ENCODE data around the gene USP7.
"Not testable (repeated sequence)": the region's sequence is repeated elsewhere in the genome, so short reads cannot be mapped to it uniquely, and the experiment has no call there.

Gene USP7

GRCh38 chr16:8925455-8925854 lies 38.3 kb downstream of the USP7 start:
- no peak for DNase-seq (ENCODE audit: low read depth, low spot score)

DNA sequence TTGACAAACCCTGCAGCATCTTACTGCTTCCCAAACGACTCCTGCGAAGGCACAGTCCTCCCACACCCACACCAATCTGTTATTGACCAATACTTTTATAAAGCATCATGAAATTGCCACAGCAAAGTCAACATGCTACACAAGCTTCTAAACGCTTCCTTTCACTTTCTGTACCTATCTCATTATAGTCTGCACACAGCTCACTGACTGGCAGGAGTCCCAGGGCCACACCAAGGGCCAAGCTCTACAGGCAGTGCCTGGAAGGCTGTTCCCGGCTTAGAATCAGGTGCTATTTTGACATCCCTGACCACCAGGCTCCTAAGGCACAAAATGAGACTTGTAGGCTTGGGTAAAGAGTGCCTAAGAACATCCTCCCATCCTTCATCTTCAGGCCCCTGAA lies 39.5 kb downstream of the USP7 start:
- no peak for DNase-seq (ENCODE audit: low read depth, low spot score)

DNA sequence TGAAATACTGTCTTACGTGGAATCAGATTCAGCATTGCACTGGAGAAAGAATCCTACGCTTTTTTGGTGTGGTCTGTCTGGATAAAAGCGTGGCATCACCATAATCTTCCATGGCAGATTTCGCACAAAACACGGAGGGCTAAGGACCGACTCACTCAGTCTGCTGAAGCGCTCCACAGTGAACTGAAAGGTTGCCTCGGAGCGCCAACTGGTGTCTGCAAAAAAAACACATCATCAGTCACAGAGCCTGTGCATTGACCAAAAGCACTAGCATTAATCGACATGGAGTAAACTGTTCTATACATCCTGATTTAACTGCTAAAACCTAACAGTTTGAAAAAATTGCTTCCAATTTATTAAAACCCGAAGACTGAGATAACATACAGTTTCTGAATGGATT lies 40.5 kb downstream of the USP7 start:
- no peak for DNase-seq (ENCODE audit: low read depth, low spot score)

DNA sequence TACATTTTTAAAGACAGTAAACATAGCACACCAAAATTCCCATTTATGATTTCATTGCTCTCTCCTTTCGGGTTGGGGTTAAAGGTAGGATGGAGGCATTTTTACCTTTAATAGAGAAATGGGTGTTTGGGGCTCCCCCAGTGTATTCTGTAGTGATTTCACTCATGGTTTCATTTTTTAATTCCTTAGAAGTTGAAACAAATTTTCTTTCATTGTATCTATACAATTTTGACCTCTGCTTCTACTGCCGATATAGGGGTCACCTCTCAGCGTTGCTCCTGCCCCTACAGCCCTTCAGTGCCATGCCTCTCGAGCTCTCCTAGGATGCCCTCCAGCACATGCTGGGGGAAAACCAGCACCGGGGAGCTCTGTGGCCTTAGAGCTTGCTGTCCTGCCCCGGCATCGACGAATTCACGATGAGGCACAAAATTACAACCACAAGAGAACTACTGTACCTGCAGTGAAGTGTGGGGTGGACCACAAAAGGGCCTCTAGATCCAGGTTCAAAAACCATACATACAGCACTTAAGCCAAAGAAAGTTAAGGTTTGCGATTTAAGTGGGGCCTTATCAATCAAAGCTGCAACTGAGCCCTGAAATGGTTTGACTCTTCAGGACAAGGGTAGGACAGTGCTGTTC lies 42.2 kb downstream of the USP7 start:
- no peak for DNase-seq (ENCODE audit: low read depth, low spot score)

- DNase-seq (ENCODE audit: low read depth, low spot score), result no peak
These were observed 42.9 kb downstream of the USP7 start for GRCh38 chr16:8920645-8921346.

DNA sequence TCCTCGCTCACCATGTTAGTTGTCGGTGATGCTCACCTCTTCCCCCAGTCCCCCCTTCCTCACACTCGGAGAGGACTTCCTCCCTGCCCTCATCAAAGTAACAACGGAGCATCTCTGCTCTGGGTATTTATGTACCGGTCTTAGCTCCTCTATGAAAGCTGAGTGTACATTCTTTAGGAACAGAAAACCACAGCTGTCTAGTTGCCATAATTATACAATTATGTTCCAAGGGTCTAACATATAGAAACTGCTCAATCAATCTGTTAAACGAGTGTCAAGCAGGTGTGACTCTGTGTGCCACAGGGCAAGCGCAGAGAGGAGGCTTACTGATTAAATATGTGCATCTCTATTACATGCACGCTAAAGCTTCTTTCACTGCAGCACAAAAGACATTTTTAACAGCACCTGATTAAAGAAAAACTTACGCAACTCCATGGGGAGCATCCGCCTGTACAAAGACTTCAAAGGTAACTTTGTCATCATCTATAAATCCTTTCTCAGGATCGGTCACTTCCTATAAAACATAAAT lies 43.7 kb downstream of the USP7 start:
- DNase-seq (ENCODE audit: low read depth, low spot score), result no peak

- DNase-seq (ENCODE audit: low read depth, low spot score), result no peak
These were observed 44.4 kb downstream of the USP7 start for GRCh38 chr16:8919089-8919933.

DNA sequence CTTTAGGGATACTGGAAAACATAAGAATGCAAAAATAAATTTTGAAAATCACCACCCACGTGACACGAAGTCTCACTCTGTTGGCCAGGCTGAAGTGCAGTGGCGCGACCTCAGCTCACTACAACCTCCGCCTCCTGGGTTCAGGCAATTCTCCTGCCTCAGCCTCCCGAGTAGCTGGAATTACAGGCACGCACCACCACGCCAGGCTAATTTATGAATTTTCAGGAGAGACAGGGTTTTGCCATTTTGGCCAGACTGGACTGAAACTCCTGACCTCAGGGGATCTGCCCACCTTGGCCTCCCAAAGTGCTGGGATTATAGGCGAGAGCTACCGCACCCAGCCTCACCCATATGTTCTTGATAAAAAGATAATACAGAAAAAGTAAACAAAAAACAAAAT lies 46.4 kb downstream of the USP7 start:
- not testable (repeated sequence) for DNase-seq (ENCODE audit: low read depth, low spot score)

DNA sequence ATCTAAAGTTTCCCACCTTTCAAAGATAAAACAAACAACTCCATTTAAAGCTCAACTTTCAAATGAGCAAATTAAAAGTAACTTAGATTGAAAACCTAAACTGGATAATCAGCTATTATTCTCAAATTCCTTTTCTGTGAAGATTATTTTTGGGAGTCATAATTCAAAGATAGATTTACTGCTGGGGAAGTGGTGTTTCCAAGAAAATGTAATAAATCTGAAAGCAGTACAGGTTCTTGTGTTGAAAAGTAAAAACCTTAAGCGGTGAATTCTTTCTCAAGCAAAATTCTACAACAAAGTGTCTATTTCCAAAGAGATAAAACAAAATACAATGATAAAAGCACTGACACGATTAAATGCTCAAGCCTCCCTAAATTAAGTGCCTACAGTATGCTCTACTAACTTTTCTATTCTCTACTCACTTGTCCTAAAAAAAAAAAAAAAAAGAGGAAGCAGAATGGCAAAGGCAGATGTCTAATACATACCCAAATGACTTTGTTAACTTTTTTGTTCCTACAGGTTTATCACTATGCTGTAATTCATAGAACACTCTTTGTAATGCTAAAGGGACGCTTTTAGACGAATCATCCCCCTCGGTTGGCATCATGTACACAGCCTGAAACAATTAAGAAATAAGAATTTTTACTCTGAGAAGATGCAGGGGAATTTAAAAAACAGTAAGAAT lies 47.0 kb downstream of the USP7 start:
- no peak for DNase-seq (ENCODE audit: low read depth, low spot score)

DNA sequence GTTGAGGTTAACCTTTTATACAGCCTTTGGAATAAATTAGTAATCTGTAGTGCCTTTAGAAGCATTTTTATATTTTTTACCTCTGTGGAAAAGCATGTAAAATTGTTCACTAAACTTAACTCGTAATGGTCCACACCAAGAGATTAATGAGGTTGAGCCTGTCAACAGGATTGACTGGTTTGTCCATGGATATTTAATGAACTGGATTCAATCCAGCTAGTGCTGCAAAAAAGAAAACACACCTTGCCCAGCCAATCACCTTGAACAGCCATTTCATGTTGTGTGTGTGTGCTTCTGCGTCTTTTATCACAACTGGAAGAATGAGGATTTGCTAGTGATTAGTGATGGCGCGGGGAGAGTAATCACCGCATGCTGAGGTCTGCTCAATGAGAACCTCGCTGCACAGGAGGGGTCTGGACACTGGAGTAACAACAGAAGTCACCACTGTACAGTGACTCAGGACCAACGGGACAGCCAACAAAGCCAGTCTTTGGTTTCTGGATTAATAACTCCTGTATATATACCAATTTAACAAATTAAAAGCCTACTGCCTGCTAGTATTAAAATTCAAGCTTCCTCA lies 47.9 kb downstream of the USP7 start:
- no peak for DNase-seq (ENCODE audit: low read depth, low spot score)

- DNase-seq (ENCODE audit: low read depth, low spot score), result no peak
These were observed 49.6 kb downstream of the USP7 start for GRCh38 chr16:8914098-8914497.

- no peak for DNase-seq (ENCODE audit: low read depth, low spot score)
These were observed 50.9 kb downstream of the USP7 start for GRCh38 chr16:8912793-8913192.

- DNase-seq (ENCODE audit: low read depth, low spot score), result no peak
These were observed 52.9 kb downstream of the USP7 start for GRCh38 chr16:8910811-8911210.

DNA sequence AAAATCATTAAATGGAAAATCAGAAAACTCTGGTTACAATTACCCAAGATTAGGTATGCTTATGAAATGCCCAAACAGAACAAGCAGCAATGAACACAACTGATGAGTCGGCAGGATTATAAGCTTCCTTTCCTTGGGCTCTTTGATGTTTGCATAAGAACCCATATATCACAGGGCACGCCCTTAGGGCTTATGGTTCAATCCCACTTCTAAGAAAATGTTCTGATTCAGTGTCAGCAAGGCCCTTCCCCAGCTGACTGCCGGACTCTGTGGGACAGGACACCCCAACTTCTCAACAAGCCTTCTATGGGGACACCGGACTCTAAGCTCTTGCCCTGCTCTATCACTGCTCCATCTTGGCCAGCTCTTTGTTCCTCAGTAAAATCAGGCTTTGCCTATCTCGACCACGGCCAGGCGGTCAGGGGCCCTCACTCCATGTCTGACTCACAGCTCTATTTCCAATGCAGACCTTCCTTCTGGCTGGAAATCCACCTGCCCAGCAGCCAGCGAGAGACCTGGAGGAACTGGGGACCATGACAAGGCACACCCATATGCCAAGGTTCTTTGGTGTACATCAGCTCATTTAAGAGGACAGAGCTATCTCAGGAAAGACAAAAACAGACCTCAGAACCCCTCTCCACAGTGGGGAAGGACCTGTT lies 54.8 kb downstream of the USP7 start:
- no peak for DNase-seq (ENCODE audit: low read depth, low spot score)

DNA sequence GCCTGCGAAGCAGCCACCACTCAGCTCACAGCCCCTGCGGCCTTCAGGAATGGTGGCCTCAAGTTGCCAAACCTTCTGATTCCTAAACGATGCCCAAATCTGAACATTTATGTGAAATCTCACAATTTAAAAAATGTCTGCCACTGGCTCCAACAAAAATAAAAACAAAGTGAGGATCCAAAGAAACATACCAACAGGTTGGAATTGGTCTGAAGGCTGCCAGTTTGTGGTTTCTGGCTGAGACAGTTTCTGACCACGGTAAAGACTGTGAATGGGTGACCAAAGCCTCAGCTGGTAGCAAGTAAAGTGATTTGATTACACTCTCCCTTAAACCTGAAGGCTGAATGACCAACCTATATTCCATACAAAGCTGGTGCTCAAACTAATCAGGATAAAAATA lies 56.6 kb downstream of the USP7 start:
- DNase-seq (ENCODE audit: low read depth, low spot score), result no peak

DNA sequence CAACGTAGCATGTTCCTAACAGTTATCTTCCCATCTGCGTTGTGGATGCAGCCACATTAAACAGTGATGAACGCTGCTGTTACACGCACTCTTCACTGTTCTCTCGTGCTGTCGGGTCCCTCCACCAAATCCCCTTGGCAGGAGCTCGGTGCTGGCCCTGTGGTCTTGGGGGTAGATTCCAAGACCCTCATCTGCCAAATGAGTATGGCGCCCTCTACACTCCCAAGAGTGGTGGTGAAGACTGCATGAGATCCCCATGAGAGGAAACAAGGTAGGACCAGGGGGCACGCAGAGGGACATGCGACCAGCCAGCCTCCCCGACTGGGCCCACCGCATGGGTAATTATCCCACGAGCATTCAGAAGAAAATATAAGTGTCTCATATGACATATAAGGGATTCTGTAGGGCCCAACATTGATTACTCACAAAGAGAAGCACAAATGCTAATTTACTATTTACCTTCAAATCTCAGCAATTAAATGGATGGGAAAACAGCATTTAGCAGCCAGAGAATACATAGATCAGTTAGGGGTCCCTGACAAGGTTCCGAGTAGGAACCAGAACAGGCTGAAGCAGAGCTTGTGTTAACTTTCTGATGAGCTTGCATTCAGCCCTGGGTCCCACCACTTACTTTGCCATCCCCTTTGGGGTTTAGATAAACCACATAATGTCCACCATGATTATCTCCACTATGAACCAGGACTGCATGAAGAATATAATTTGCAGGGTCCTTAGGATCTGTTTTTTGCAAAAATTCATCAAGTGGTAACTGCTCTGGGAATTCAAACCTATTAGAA lies 57.7 kb downstream of the USP7 start:
- no peak for DNase-seq (ENCODE audit: low read depth, low spot score)

- no peak for DNase-seq (ENCODE audit: low read depth, low spot score)
These were observed 58.4 kb downstream of the USP7 start for GRCh38 chr16:8905168-8905762.

DNA sequence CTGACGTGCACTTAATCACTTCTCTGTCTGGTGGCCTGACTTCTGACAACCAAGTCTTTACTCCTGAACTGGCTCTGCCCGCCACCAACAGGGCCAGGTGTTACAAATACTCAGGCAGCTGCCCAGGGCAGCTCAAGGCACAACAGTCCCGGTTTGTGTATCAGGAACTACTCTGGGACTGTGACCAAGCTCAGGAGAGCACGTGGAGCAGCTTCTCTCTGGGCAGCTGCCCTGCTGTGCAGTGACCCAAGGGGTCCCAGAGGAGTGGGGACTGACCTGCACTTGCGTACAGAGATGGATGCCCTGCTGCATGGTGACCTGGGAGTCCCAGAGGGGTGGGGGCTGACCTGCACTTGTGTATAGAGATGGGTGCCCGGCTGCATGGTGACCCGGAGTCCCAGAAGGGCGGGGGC lies 59.7 kb downstream of the USP7 start:
- no peak for DNase-seq (ENCODE audit: low read depth, low spot score)

DNA sequence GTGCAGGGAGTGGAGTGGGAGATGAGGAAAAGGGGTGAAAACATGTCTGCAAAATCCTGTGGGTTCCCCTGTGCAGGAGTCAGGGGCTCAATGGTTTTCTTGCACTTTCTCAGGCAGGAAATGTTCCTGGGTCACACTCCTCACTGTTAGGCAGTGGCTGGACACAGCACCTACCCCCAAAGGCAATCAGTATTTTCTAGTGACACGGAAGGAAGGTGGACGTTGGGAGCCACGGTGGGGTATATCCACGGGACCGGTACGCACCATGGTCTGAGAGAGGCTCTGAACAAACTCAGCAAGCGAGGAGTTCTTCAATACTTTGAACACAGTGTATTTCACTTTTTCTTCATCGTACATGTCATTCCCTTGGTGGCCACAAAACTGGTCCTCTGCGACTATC lies 60.7 kb downstream of the USP7 start:
- DNase-seq (ENCODE audit: low read depth, low spot score), result no peak
